ENCODE data around the gene PTPRO.

PTPRO gene

GRCh38 chr12:15334225-15334624 lies 11.9 kb downstream of the PTPRO start:
- DNase-seq = no peak
- intact Hi-C loops (cut with DNase I; ENCODE audit: low total_unique reads) = no loop called here
- TF ChIP-seq CTCF (IDR thresholded peaks at IDR 0.05) = no peak
- Histone ChIP-seq H3K4me3 (no peak overlapping the region), H3K9me3 (no peaks in the 10 kb centered on the region), H3K4me1 (peaks cover 0 to 5% (median 0%) of the 10 kb centered on the region in 4 donors), H3K27ac (no peak overlapping the region), H3K27me3 (peaks cover 0 to 3% of the 10 kb centered on the region in 2 donors), H3K36me3 (no peaks in the 10 kb centered on the region)

- Histone ChIP-seq H3K27ac (no peak overlapping the region), H3K27me3 (peaks cover 0 to 3% of the 10 kb centered on the region in 2 donors), H3K9me3 (no peaks in the 10 kb centered on the region), H3K4me1 (peaks cover 0 to 5% (median 0%) of the 10 kb centered on the region in 4 donors), H3K36me3 (no peaks in the 10 kb centered on the region), H3K4me3 (no peak overlapping the region)
- TF ChIP-seq CTCF (IDR thresholded peaks at IDR 0.05) = no peak
- DNase-seq = no peak
- intact Hi-C loops (cut with DNase I; ENCODE audit: low total_unique reads) = no loop called here
Observed at GRCh38 chr12:15335959-15336358, 13.7 kb downstream of the PTPRO start.

GRCh38 chr12:15336768-15337553 lies 14.7 kb downstream of the PTPRO start:
- Histone ChIP-seq H3K27me3 (peaks cover 0 to 3% of the 10 kb centered on the region in 2 donors), H3K9me3 (no peaks in the 10 kb centered on the region), H3K36me3 (no peaks in the 10 kb centered on the region), H3K27ac (no peak overlapping the region), H3K4me1 (peaks cover 0 to 5% (median 0%) of the 10 kb centered on the region in 4 donors), H3K4me3 (no peak overlapping the region)
- DNase-seq = no peak
- TF ChIP-seq CTCF (IDR thresholded peaks at IDR 0.05) = no peak
- intact Hi-C loops (cut with DNase I; ENCODE audit: low total_unique reads) = no loop called here

DNA sequence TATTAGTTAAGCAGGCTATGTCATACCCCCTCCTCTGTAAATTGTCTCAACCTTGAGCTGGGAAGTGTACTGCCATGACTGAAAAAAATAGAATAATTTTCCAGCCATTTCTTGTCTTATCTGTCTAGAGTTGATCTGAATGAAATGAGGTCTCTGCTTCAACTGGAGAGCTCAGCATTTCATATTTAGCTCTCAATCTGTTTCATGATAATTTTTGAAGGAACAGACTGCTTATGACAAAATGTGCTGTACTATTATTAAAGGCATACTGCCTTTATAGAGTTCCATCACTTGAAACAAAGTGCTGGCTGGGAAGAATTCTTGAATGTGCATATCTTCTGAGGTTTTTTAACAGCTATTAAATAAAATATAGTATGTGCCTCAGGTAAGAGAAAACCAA lies 19.1 kb downstream of the PTPRO start:
- peaks cover 0 to 3% (median 0%) of the 10 kb centered on the region in 3 donors for H3K9me3 ChIP-seq
- H3K4me3 ChIP-seq = no peak overlapping the region
- H3K4me1 ChIP-seq = peaks cover 0 to 5% (median 0%) of the 10 kb centered on the region in 4 donors
- no peak for TF ChIP-seq CTCF (IDR thresholded peaks at IDR 0.05)
- no peaks in the 10 kb centered on the region for H3K36me3 ChIP-seq
- no peak overlapping the region for H3K27ac ChIP-seq
- no peaks in the 10 kb centered on the region for H3K27me3 ChIP-seq
- intact Hi-C loops (cut with DNase I; ENCODE audit: low total_unique reads) = no loop called here
- no peak for DNase-seq

DNA sequence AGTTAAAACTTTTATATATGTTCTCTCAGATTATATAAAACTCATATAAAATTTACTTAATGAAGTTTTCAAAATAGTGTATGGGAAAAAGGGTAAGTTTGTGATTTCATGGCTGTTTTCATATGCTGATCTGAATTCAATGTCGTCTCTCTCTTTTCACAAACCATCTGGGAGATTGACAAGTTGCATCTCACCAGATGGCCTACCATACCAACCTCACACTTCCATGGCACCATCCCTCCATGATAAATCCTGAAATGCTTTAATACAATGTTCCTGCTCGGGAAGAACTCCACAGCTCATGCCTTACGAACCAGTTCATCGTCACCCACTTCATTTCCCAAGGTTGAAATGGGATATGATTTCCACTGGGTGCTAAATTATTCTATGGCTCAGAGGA lies 22.3 kb downstream of the PTPRO start:
- no peak for TF ChIP-seq CTCF (IDR thresholded peaks at IDR 0.05)
- DNase-seq = no peak
- Histone ChIP-seq H3K27ac (no peak overlapping the region), H3K4me3 (no peak overlapping the region), H3K9me3 (peaks cover 0 to 3% (median 0%) of the 10 kb centered on the region in 3 donors), H3K27me3 (no peaks in the 10 kb centered on the region), H3K36me3 (no peaks in the 10 kb centered on the region), H3K4me1 (no peaks in the 10 kb centered on the region)
- intact Hi-C loops (cut with DNase I; ENCODE audit: low total_unique reads) = no loop called here
